Panc1 (cell line): Measurements from ENCODE around the gene NPIPA2.
"Not testable (repeated sequence)": the region's sequence is repeated elsewhere in the genome, so short reads cannot be mapped to it uniquely, and the experiment has no call there.

ENCODE experiments used
- CTCF ChIP-seq: fragments of 450-650 bp; IDR thresholded peaks from 2 replicates; pipeline ENCODE4 v1.5.1; 2017; ENCODE audit warnings: mild to moderate bottlenecking
- POLR2AphosphoS5 ChIP-seq: IDR thresholded peaks from 2 replicates; pipeline ENCODE4 v1.6.1; 2012; ENCODE audit warnings: mild to moderate bottlenecking, low read depth, low read length, moderate library complexity
- REST ChIP-seq, 2 experiments: IDR thresholded peaks; 2 replicates each; pipeline ENCODE4 v1.6.1; 2011 to 2012; ENCODE audit warnings: low read depth in 2 of 2, control low read depth in 1 of 2, low read length in 1 of 2, mild to moderate bottlenecking in 1 of 2, moderate library complexity in 1 of 2; ENCODE audit not compliant: insufficient read depth in 1 of 2
- SIN3A ChIP-seq: IDR thresholded peaks from 2 replicates; pipeline ENCODE4 v1.6.1; 2012; ENCODE audit warnings: low read depth, mild to moderate bottlenecking, low read length, moderate library complexity, borderline replicate concordance; ENCODE audit not compliant: insufficient read depth
- TCF7L2 ChIP-seq: IDR thresholded peaks from 2 replicates; pipeline ENCODE4 v1.6.1; 2011; ENCODE audit warnings: mild to moderate bottlenecking, low read depth, low read length, inconsistent platforms

DNA sequence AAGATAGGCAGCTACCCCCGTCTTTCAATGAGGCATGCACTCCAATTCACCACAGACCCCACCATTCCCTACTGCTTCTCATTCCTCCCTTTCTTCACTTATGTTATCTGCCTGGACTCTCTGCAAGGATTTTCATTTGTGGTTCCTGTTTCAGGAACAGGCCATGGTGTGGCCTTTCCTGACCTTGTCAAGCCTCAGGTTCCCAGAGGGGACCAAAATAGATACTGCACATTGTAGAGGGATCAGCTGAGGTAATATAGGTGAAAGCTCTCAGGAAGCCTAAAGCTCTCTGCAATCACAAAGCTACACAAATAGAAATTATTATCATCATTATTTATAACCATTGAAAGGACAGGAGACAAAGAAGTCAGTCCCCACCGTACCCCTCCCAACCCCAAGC lies 50.6 kb downstream of the NPIPA2 start:
- not testable (repeated sequence) for TF ChIP-seq POLR2AphosphoS5; CTCF; SIN3A; REST (IDR thresholded peaks at IDR 0.05; ENCODE audit: insufficient read depth in 1 of 2, low read depth in 2 of 2, low read length in 1 of 2); TCF7L2
